ENCODE measurements around the gene B4GALT2. TPM values are rescaled to one million over a fixed set of nuclear protein-coding genes. Genes with fewer than 3 reads are reported as not detected.
A peak's percentile ranks its signal among the peaks of the same experiment; 100 is the strongest.

The B4GALT2 gene
- total and polyA plus RNA-seq, 2 experiments from 2014 or later: 81.6 to 97.4 TPM

- peaks cover 34% of the 10 kb centered on the region for H3K4me1 ChIP-seq (ENCODE audit: low read depth)
- no peaks in the 10 kb centered on the region for H3K9me3 ChIP-seq (ENCODE audit: low read depth)
- no peaks in the 10 kb centered on the region for H3K27me3 ChIP-seq
- peak overlapping the region; percentile 31 for H3K27ac ChIP-seq
- peak in 1 of 2 donors; percentile 68 for DNase-seq (ENCODE audit: low read depth in 1 of 2, low spot score in 1 of 2)
- H3K4me3 ChIP-seq: no peak overlapping the region
- TF ChIP-seq CTCF (IDR thresholded peaks at IDR 0.05; ENCODE audit: low read depth, low read length): peak; percentile 33
- no peaks in the 10 kb centered on the region for H3K36me3 ChIP-seq
Measured at GRCh38 chr1:44035726-44036408, 56.9 kb downstream of the B4GALT2 start.

DNA sequence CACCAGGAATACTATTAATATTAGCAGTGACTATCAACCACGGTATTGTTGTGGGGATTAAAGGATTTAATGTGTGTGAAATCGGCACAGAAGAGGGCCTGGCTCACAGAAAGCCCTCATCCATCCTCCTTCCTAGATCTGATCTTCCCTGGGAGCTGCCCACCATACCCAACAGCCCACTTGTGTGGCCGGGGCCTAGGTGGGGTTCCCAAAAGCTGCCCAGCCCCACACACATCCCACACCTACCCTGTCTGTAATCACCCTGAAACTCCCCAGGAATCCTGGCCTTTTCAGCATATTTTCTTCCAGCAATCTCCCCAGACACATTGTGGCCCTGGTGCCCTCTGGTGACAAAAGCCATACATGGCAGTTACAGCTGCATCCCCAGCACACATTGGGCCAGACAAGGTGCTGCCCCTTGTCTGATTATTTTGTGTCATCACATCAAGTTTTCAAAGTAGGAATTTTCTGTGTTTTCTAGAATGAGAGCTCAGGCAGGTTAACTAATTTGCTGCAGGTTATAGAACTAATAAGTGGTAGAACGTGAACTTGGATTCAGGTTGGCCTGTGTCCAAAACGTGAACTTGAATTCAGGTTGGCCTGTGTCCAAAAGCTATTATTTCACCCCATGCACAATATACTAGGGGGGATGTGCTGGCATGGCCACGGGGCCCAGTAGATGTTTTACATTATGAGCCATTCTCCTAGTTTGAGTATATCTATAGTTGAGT, 57.6 kb downstream of the B4GALT2 start:
- Histone ChIP-seq H3K36me3 (no peaks in the 10 kb centered on the region), H3K9me3 (ENCODE audit: low read depth) (no peaks in the 10 kb centered on the region), H3K4me1 (ENCODE audit: low read depth) (peaks cover 34% of the 10 kb centered on the region), H3K27me3 (no peaks in the 10 kb centered on the region), H3K27ac (peak overlapping the region; percentile 82), H3K4me3 (no peak overlapping the region)
- peak; percentile 70 to 78 for DNase-seq (ENCODE audit: low read depth in 1 of 2, low spot score in 1 of 2)
- peak; percentile 71 for TF ChIP-seq CTCF (IDR thresholded peaks at IDR 0.05; ENCODE audit: low read depth, low read length)

DNA sequence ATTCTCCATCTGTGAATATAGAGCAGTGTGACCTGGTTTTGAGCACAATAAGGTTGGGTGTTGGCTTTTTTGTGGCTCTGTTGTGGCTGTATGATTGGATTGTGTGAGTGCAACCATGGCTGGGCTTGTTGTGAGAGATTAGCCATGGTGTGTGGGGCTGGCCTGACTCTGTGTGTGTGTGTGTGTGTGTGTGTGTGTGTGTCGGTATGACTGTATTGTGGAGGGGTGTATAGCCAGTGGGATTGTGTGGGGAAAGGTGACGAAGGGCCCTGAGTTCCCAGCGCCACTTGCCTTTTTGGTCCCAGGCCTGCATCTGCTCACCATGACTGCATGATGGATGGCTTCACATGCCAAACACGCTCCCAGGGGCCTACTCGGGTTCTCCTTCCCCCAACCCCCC, 58.1 kb downstream of the B4GALT2 start:
- Histone ChIP-seq H3K27ac (peak overlapping the region; percentile 82), H3K4me1 (ENCODE audit: low read depth) (peaks cover 31% of the 10 kb centered on the region), H3K4me3 (no peak overlapping the region), H3K27me3 (no peaks in the 10 kb centered on the region), H3K9me3 (ENCODE audit: low read depth) (no peaks in the 10 kb centered on the region), H3K36me3 (no peaks in the 10 kb centered on the region)
- DNase-seq (ENCODE audit: low read depth in 1 of 2, low spot score in 1 of 2): peak in 1 of 2 donors; percentile 22
- no peak for TF ChIP-seq CTCF (IDR thresholded peaks at IDR 0.05; ENCODE audit: low read depth, low read length)

DNA sequence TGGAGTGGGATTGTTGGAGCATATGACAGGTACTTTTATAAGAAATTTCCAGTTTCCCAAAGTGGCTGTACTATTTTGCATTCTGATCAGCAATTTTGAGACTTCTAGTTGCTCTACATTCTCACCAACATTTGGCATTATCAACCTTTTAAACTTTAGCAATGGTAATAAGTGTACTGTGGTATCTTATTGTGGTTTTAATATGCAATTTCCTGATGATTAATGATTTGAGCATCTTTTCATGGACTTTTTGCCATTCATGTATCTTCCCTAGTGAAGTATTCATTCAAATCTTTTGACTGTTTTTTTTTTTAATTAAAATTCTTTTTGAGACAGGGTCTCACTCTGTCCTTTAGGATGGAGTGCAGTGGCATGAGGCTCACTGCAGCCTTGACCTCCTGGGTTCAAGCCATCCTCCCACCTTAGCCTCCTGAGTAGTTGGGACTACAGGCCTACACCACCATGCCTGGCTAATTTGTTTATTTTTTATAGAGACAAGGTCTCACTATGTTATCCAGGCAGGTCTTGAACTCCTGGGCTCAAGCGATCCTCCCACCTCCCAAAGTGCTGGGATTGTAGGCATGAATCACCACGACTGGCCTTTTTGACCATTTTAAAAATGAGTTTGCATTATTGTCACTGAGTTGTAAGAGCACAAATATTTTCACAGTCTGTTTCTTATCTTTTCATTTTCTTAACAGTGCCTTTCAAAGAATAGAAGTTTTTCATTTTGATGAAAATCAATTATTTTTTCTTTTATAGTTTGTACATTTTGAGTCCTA, 60.1 kb downstream of the B4GALT2 start:
- peak in 1 of 2 donors; percentile 56 for DNase-seq (ENCODE audit: low read depth in 1 of 2, low spot score in 1 of 2)
- Histone ChIP-seq H3K4me1 (ENCODE audit: low read depth) (peaks cover 25% of the 10 kb centered on the region), H3K9me3 (ENCODE audit: low read depth) (no peaks in the 10 kb centered on the region), H3K27ac (no peak overlapping the region), H3K36me3 (no peaks in the 10 kb centered on the region), H3K27me3 (no peaks in the 10 kb centered on the region), H3K4me3 (no peak overlapping the region)
- TF ChIP-seq CTCF (IDR thresholded peaks at IDR 0.05; ENCODE audit: low read depth, low read length): no peak

- peak in 1 of 2 donors; percentile 46 for DNase-seq (ENCODE audit: low read depth in 1 of 2, low spot score in 1 of 2)
- peaks cover 19% of the 10 kb centered on the region for H3K4me1 ChIP-seq (ENCODE audit: low read depth)
- H3K27ac ChIP-seq: no peak overlapping the region
Measured at GRCh38 chr1:44040418-44040817, 61.4 kb downstream of the B4GALT2 start.

More at GRCh38 chr1:44040418-44040817, 61.4 kb downstream of the B4GALT2 start:
- Histone ChIP-seq H3K36me3 (no peaks in the 10 kb centered on the region), H3K4me3 (no peak overlapping the region), H3K9me3 (ENCODE audit: low read depth) (no peaks in the 10 kb centered on the region), H3K27me3 (no peaks in the 10 kb centered on the region)
- no peak for TF ChIP-seq CTCF (IDR thresholded peaks at IDR 0.05; ENCODE audit: low read depth, low read length)

Measured in cardiac muscle cell (in vitro differentiated cells and primary cell).